Loucy (cell line): ENCODE measurements around the gene RPL10.

Source experiments
- H2AFZ ChIP-seq: fragments of 200-600 bp; sonication (generic); 2 replicates; pipeline ENCODE4 v1.6.0; 2016; ENCODE audit warnings: antibody characterized with exemption, mild to moderate bottlenecking, low read length, moderate library complexity
- H3F3A ChIP-seq: fragments of 200-600 bp; 2 replicates; pipeline ENCODE4 v1.6.0; 2016; ENCODE audit warnings: antibody characterized with exemption, low read depth, mild to moderate bottlenecking
- H3K27me3 ChIP-seq: fragments of 200-600 bp; sonication (generic); 2 replicates; pipeline ENCODE4 v1.6.1; 2014; ENCODE audit warnings: low read length, mild to moderate bottlenecking; ENCODE audit not compliant: insufficient read depth, poor library complexity, severe bottlenecking
- H3K36me3 ChIP-seq: fragments of 200-600 bp; sonication (generic); 2 replicates; pipeline ENCODE4 v1.6.1; 2016; ENCODE audit warnings: low read length; ENCODE audit not compliant: insufficient read depth
- H3K4me1 ChIP-seq: fragments of 200-600 bp; sonication (generic); 2 replicates; pipeline ENCODE4 v1.5.1; 2014; ENCODE audit warnings: low read length, mild to moderate bottlenecking; ENCODE audit not compliant: insufficient read depth, poor library complexity, severe bottlenecking
- H3K4me2 ChIP-seq: fragments of 200-600 bp; sonication (generic); 2 replicates; pipeline ENCODE4 v1.6.0; 2014; ENCODE audit warnings: antibody characterized with exemption, low read length, low read depth, mild to moderate bottlenecking; ENCODE audit not compliant: poor library complexity, severe bottlenecking
- H3K4me3 ChIP-seq: fragments of 200-600 bp; sonication (generic); 2 replicates; pipeline ENCODE4 v1.5.1; 2014; ENCODE audit warnings: low read length, mild to moderate bottlenecking, mixed read lengths; ENCODE audit not compliant: poor library complexity, severe bottlenecking
- H3K79me2 ChIP-seq: fragments of 200-600 bp; sonication (generic); 2 replicates; pipeline ENCODE4 v1.6.1; 2014; ENCODE audit warnings: low read length; ENCODE audit not compliant: insufficient read depth
- H3K9ac ChIP-seq: fragments of 200-600 bp; sonication (generic); 2 replicates; pipeline ENCODE4 v1.6.0; 2014; ENCODE audit warnings: mild to moderate bottlenecking, low read depth, low read length, moderate library complexity; ENCODE audit not compliant: poor library complexity, severe bottlenecking
- H3K9me2 ChIP-seq: fragments of 200-600 bp; sonication (generic); replicated peaks from 2 replicates; pipeline ENCODE4 v1.6.1; 2016; ENCODE audit warnings: low read depth, low read length, mixed read lengths
- H3K9me3 ChIP-seq: fragments of 200-600 bp; sonication (generic); 2 replicates; pipeline ENCODE4 v1.6.1; 2014; ENCODE audit warnings: mild to moderate bottlenecking, antibody characterized with exemption, low read length, low read depth; ENCODE audit not compliant: insufficient read depth
- H4K20me1 ChIP-seq: fragments of 200-600 bp; sonication (generic); 2 replicates; pipeline ENCODE4 v1.6.0; 2014; ENCODE audit warnings: antibody characterized with exemption, low read length, mild to moderate bottlenecking; ENCODE audit not compliant: insufficient read depth, poor library complexity, severe bottlenecking
- EZH2phosphoT487 ChIP-seq: fragments of 200-600 bp; IDR thresholded peaks from 2 replicates; pipeline ENCODE4 v1.6.1; 2018; ENCODE audit warnings: antibody characterized with exemption, mild to moderate bottlenecking, moderate library complexity, borderline replicate concordance
- TF ChIP-seq, protein P1 (sequence below): fragments of 200-600 bp; sonication (generic); conservative IDR thresholded peaks from 2 replicates; pipeline ENCODE4 v1.5.1; 2014; ENCODE audit warnings: mild to moderate bottlenecking, antibody characterized with exemption, low read length

Gene RPL10

DNA sequence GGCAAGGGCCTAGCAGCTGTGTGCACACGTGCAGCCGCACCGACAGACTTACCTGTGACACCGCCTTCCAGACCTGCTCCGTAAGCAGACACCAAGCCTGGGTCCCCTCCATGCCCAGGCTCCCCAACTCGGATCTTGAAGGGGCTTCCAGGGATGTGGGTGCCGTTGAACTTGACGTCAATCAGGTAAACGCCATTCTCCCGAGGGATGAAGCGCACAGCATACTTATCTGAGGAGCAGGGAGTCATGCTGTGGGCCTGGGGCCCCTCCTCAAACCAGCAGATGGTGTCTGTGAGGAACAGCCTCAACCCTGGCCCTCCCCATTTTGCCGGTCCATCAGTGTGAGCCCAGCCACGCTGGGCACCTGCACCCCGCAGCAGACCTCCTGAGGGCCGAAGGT is 48.2 kb upstream of the RPL10 start:
- H3F3A ChIP-seq: no peaks in the 10 kb centered on the region
- TF ChIP-seq, protein P1, sequence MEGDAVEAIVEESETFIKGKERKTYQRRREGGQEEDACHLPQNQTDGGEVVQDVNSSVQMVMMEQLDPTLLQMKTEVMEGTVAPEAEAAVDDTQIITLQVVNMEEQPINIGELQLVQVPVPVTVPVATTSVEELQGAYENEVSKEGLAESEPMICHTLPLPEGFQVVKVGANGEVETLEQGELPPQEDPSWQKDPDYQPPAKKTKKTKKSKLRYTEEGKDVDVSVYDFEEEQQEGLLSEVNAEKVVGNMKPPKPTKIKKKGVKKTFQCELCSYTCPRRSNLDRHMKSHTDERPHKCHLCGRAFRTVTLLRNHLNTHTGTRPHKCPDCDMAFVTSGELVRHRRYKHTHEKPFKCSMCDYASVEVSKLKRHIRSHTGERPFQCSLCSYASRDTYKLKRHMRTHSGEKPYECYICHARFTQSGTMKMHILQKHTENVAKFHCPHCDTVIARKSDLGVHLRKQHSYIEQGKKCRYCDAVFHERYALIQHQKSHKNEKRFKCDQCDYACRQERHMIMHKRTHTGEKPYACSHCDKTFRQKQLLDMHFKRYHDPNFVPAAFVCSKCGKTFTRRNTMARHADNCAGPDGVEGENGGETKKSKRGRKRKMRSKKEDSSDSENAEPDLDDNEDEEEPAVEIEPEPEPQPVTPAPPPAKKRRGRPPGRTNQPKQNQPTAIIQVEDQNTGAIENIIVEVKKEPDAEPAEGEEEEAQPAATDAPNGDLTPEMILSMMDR: no peak
- no peak for TF ChIP-seq EZH2phosphoT487

DNA sequence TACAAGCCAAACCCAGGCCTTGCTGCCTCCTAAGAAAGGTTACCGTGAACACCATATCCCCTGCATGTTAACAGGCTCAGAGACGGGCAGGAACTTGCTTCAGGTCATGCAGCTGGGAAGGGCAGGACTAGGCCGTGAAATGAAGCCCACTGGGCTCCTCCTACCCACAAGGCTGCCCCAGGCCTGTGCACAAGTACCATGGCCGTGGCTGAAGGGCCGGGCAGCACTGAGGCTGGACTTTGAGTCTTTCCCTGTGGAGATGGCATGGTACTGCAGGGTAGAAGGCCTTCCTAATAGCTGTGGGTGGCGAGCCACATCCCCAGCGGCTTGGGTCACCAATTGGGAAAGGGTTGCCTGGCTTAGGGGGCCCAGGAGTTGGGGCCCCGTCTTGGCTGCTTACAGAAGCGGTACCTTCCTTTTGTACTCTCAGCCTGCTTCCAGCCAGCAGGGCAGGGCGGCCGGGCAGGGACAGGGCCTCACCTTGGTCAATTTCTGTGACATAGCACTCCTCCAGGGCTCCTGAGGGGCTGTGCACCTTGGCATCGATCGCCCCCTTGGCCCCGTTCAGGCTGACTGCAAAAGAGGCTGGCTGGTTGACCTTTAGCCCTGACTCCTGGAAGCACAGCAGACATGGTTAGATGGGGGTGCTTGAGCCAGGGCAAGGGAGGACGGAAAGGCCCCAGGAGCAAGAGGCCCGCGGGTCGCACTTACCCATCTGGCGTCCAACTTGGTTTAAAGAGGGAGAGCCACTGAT is 47.6 kb upstream of the RPL10 start:
- Histone ChIP-seq H4K20me1 (no peaks in the 10 kb centered on the region), H3K36me3 (peaks cover 62% of the 10 kb centered on the region; the same call in 1 of the 2 replicates), H3K4me1 (peaks cover 7% of the 10 kb centered on the region), H3F3A (no peaks in the 10 kb centered on the region), H3K79me2 (no peaks in the 10 kb centered on the region), H3K9me2 (no peaks in the 10 kb centered on the region), H3K4me2 (no peak overlapping the region), H3K9me3 (no peaks in the 10 kb centered on the region), H2AFZ (no peak overlapping the region), H3K4me3 (no peak overlapping the region), H3K27me3 (no peaks in the 10 kb centered on the region), H3K9ac (no peak overlapping the region)
- TF ChIP-seq EZH2phosphoT487: no peak
- TF ChIP-seq, protein P1: no peak

More for the DNA sequence above, 48.2 kb upstream of the RPL10 start:
- no peak overlapping the region for H3K4me2 ChIP-seq
- peaks cover 57% of the 10 kb centered on the region; the same call in 1 of the 2 replicates for H3K36me3 ChIP-seq
- H3K4me1 ChIP-seq: peaks cover 7% of the 10 kb centered on the region
- no peaks in the 10 kb centered on the region for H3K9me3 ChIP-seq
- H3K9ac ChIP-seq: no peak overlapping the region
- no peaks in the 10 kb centered on the region for H3K79me2 ChIP-seq
- no peaks in the 10 kb centered on the region for H4K20me1 ChIP-seq
- no peaks in the 10 kb centered on the region for H3K27me3 ChIP-seq
- H3K9me2 ChIP-seq: no peaks in the 10 kb centered on the region
- no peak overlapping the region for H2AFZ ChIP-seq
- H3K4me3 ChIP-seq: no peak overlapping the region

DNA sequence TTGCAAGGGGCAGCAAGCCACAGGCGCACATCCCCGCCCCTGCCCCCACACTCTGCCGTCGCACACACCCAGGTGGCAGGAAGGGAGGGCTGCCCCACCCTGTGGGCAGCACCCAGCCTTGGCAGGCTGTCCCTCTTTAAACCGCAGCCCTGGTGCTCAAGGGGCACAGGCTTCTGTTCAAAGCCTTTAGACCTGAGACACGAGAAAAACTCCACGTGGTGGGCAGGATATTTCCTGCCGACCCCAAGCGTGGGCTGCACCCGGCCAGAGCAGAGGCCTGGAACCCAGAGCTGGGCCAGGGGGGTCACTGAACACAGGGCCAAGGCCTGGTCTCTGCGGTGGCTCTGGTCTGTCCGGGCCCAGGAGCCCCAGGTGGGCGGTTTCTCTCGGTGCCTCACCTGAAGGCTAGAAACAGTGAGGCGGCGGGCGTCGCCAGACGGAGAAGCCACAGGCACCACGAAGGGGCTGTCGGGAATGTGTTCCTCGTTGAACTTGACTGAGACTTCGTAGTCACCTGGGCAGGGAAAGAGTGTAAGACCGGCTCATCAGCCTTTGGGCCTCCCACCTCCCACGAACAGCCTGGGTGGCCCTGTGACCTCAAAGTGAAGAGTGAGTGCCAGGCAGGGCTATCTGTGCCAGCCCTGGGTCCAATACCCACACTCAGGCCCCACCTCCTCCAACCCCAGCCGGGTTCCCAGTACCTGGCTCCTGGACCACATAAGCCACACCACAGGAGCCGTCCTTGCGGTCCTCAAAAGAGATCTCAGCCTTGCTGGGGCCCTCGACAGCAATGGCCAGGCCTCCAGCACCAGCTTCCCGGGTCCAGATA is 46.8 kb upstream of the RPL10 start:
- H2AFZ ChIP-seq: no peak overlapping the region
- no peak overlapping the region for H3K9ac ChIP-seq
- H3K9me3 ChIP-seq: no peaks in the 10 kb centered on the region
- no peaks in the 10 kb centered on the region for H3K9me2 ChIP-seq
- H3K4me1 ChIP-seq: peaks cover 7% of the 10 kb centered on the region
- H3K36me3 ChIP-seq: peaks cover 66% of the 10 kb centered on the region; the same call in 1 of the 2 replicates
- H3F3A ChIP-seq: no peaks in the 10 kb centered on the region
- no peaks in the 10 kb centered on the region for H4K20me1 ChIP-seq
- no peak overlapping the region for H3K4me3 ChIP-seq
- no peak overlapping the region for H3K4me2 ChIP-seq
- H3K79me2 ChIP-seq: no peaks in the 10 kb centered on the region
- TF ChIP-seq EZH2phosphoT487: no peak
- TF ChIP-seq, protein P1: no peak
- H3K27me3 ChIP-seq: no peaks in the 10 kb centered on the region
